Brain microvascular endothelial cell (primary cell): Measurements from ENCODE around the gene ZBTB32.
"Not testable (repeated sequence)": the region's sequence is repeated elsewhere in the genome, so short reads cannot be mapped to it uniquely, and the experiment has no call there.

Experiments used
- DNase-seq: peaks from one replicate; pipeline ENCODE4 v3.0.0-alpha.2; 2020
- H3K27ac ChIP-seq: fragments of 250-450 bp; sonication (Bioruptor Pico); 2 replicates; pipeline ENCODE4 v1.5.1; 2020; ENCODE audit warnings: mild to moderate bottlenecking, moderate library complexity
- H3K27me3 ChIP-seq: fragments of 250-450 bp; sonication (Bioruptor Pico); replicated peaks from 2 replicates; pipeline ENCODE4 v1.5.1; 2020; ENCODE audit warnings: mild to moderate bottlenecking
- H3K36me3 ChIP-seq: fragments of 250-450 bp; sonication (Bioruptor Pico); replicated peaks from 2 replicates; pipeline ENCODE4 v1.5.1; 2020; ENCODE audit warnings: mild to moderate bottlenecking
- H3K4me3 ChIP-seq: 2 replicates; pipeline ENCODE4 v1.5.1; 2011; ENCODE audit warnings: low read depth, mild to moderate bottlenecking, control low read depth, low read length, moderate library complexity
- CTCF ChIP-seq: IDR thresholded peaks from 2 replicates; pipeline ENCODE4 v1.5.1; 2011; ENCODE audit warnings: low read depth, mild to moderate bottlenecking, moderate library complexity, low read length, control low read depth, inconsistent platforms; ENCODE audit errors: missing control alignments
- in situ Hi-C: cut with HindIII; loops from 2 replicates; pipeline ENCODE4 v1.10.0; 2017; ENCODE audit warnings: low sequenced_read_pairs, low pct_ligation_motif_present

ZBTB32 gene

GRCh38 chr19:35720648-35721047, 16.3 kb downstream of the ZBTB32 start:
- Histone ChIP-seq H3K4me3 (no peak overlapping the region), H3K36me3 (peaks cover 49% of the 10 kb centered on the region), H3K27ac (no peak overlapping the region), H3K27me3 (no peaks in the 10 kb centered on the region)
- in situ Hi-C loops = no loop called here
- no peak for DNase-seq
- no peak for TF ChIP-seq CTCF

GRCh38 chr19:35721374-35721773, 17.0 kb downstream of the ZBTB32 start:
- H3K36me3 ChIP-seq = peaks cover 54% of the 10 kb centered on the region
- no peaks in the 10 kb centered on the region for H3K27me3 ChIP-seq
- no peak for TF ChIP-seq CTCF
- H3K4me3 ChIP-seq = no peak overlapping the region
- DNase-seq = no peak
- no peak overlapping the region for H3K27ac ChIP-seq
- in situ Hi-C loops = no loop called here

- no peak overlapping the region for H3K27ac ChIP-seq
- no peak overlapping the region for H3K4me3 ChIP-seq
- in situ Hi-C loops = no loop called here
- no peaks in the 10 kb centered on the region for H3K27me3 ChIP-seq
- no peak for TF ChIP-seq CTCF
- no peak for DNase-seq
- peaks cover 59% of the 10 kb centered on the region for H3K36me3 ChIP-seq
Measured at GRCh38 chr19:35722461-35722860, 18.1 kb downstream of the ZBTB32 start.

GRCh38 chr19:35722897-35723296, 18.5 kb downstream of the ZBTB32 start:
- Histone ChIP-seq H3K27me3 (no peaks in the 10 kb centered on the region), H3K36me3 (peaks cover 63% of the 10 kb centered on the region), H3K4me3 (no peak overlapping the region), H3K27ac (no peak overlapping the region)
- DNase-seq = no peak
- in situ Hi-C loops = no loop called here
- no peak for TF ChIP-seq CTCF

GRCh38 chr19:35723671-35724070, 19.3 kb downstream of the ZBTB32 start:
- no peak for TF ChIP-seq CTCF

GRCh38 chr19:35724132-35724531, 19.8 kb downstream of the ZBTB32 start:
- in situ Hi-C loops, H3K27ac ChIP-seq, H3K27me3 ChIP-seq, H3K4me3 ChIP-seq, DNase-seq: not testable (repeated sequence)
- peaks cover 76% of the 10 kb centered on the region for H3K36me3 ChIP-seq

More at GRCh38 chr19:35723671-35724070, 19.3 kb downstream of the ZBTB32 start:
- Histone ChIP-seq H3K27me3 (no peaks in the 10 kb centered on the region), H3K4me3 (no peak overlapping the region), H3K27ac (no peak overlapping the region), H3K36me3 (peaks cover 71% of the 10 kb centered on the region)
- in situ Hi-C loops = no loop called here
- no peak for DNase-seq
